ENCODE measurements around the gene SPOCK1.
"Not testable (repeated sequence)": the region's sequence is repeated elsewhere in the genome, so short reads cannot be mapped to it uniquely, and the experiment has no call there.

The SPOCK1 gene

DNA sequence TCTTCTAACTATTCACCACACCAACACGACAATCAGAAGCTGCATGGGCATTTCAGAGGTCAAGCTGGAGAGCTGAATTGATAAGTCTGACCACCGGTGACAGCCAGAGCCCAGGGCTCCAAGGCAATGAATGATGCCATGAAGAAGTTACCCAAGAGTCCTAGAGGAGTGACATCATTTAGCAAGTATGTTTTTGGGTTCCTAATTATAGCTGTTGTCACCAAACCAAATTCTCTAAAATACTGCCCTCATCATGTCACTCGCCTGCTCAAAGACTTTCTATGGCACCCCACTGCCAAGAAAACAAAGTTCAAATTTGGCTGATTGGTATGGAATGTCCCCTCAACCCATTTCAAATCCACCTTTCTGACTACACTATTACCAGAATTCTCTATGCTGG, 235.1 kb downstream of the SPOCK1 start:
- DNase-seq (ENCODE audit: low read depth) = no peak
- no peak overlapping the region for H3K4me3 ChIP-seq (ENCODE audit: low read depth, low read length)
- TF ChIP-seq, protein P1, sequence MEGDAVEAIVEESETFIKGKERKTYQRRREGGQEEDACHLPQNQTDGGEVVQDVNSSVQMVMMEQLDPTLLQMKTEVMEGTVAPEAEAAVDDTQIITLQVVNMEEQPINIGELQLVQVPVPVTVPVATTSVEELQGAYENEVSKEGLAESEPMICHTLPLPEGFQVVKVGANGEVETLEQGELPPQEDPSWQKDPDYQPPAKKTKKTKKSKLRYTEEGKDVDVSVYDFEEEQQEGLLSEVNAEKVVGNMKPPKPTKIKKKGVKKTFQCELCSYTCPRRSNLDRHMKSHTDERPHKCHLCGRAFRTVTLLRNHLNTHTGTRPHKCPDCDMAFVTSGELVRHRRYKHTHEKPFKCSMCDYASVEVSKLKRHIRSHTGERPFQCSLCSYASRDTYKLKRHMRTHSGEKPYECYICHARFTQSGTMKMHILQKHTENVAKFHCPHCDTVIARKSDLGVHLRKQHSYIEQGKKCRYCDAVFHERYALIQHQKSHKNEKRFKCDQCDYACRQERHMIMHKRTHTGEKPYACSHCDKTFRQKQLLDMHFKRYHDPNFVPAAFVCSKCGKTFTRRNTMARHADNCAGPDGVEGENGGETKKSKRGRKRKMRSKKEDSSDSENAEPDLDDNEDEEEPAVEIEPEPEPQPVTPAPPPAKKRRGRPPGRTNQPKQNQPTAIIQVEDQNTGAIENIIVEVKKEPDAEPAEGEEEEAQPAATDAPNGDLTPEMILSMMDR (IDR thresholded peaks at IDR 0.05; ENCODE audit: control insufficient read depth, extremely low read depth, insufficient read depth) = no peak

DNA sequence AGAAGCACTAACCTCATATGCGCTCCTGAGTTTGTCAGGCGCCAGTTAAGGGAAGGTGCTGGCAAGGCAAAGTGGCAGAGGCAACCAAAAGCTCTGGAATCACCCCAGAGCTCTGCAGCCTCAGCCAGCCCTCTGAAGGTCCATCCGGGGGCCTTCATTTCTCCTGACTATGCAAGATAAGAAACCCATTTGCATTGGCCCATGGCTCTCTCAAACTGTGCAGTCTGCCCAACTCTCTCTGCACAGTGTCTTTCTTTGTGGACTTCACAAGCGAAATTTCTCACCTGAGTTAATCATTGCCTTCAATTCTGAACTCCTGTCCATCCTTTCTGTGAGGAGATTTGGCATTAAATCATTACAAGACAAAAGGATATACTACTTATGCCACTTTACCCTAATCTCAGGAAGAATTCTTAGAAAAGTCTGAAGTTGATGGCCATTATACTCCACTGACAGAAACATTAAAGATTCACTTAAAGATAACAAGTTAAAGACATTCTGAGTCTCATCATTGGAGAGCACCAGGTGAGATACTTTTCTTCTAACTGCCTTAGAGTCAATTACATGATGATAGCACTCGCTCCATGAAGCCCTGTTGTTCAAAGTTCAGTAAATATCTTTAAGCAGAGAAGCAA, 235.6 kb downstream of the SPOCK1 start:
- no peak overlapping the region for H3K4me3 ChIP-seq (ENCODE audit: low read depth, low read length)
- DNase-seq (ENCODE audit: low read depth) = no peak
- TF ChIP-seq, protein P1 (IDR thresholded peaks at IDR 0.05; ENCODE audit: control insufficient read depth, extremely low read depth, insufficient read depth) = no peak

DNA sequence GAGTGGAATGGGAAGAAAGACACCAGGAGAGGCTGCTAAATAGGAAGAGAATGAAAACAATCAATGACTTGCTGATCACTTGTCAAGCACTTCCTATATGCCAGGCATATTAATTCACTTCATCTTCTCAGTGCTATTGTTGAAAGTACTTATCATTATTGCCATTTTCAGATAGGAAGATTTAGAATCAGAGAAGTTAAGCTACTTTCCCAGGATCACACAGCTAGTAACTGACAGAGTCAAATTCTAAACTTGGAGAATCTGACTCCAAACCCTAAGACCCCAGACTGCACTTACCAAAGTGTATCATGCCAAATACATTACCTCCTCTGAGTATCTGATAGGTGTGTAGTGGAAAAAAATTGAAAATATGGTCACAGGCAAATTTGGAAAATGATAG, 236.3 kb downstream of the SPOCK1 start:
- TF ChIP-seq, protein P1 (IDR thresholded peaks at IDR 0.05; ENCODE audit: control insufficient read depth, extremely low read depth, insufficient read depth) = no peak
- H3K4me3 ChIP-seq (ENCODE audit: low read depth, low read length) = no peak overlapping the region
- no peak for DNase-seq (ENCODE audit: low read depth)

DNA sequence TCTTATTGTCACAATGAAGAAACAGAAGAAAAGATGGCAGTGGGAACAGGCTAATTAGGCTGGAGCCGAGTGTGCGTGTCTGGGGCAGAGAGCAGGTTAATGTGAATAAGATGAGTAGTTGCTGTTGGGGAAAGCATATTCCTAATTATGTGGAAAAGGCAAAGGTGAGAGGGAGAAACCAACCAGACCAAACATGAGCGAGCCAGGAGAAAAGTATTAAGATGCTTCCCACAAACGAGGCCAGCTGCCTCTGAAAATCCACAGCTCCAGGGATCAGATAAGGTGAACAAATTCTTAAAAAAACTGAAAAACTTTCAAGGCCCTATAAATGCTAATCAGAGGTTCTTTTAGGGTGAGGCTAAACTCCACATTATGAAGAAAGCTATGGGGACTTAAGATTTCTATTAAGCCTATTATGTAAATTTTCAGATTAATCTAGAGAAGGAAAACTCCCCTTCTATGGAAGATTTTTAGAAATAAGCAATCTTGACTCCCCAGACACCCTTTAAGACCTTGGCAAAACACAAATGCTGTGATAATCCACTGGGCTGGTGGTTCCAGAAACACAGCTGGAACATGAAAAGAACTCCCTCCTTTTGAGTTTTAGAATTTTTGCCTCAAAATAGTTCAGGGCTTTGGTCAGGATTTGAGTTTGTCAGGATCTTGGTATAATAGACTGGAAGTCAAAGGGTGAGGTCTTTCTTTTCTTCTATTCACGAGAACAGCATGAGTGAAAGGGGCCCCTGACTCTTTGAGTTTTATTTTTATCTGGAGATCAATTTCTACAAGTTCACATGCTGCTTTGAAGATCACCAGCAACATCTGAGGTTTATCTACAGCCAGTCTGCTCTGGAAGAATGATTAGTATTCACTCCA, 238.1 kb downstream of the SPOCK1 start:
- DNase-seq (ENCODE audit: low read depth) = no peak
- TF ChIP-seq, protein P1 (IDR thresholded peaks at IDR 0.05; ENCODE audit: control insufficient read depth, extremely low read depth, insufficient read depth) = no peak
- no peak overlapping the region for H3K4me3 ChIP-seq (ENCODE audit: low read depth, low read length)

DNA sequence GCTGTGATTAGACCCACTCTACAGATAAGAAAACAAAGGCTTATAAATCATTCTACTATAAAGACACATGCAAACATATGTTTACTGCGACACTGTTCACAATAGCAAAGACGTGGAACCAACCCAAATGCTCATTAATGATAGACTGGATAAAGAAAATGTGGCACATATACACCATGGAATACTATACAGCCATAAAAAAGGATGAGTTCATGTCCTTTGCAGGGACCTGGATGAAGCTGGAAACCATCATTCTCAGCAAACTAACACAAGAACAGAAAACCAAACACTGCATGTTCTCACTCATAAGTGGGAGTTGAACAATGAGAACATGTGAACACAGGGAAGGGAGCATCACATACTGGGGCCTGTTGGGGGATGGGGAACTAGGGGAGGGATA, 240.0 kb downstream of the SPOCK1 start:
- not testable (repeated sequence) for DNase-seq (ENCODE audit: low read depth); H3K4me3 ChIP-seq (ENCODE audit: low read depth, low read length)

DNA sequence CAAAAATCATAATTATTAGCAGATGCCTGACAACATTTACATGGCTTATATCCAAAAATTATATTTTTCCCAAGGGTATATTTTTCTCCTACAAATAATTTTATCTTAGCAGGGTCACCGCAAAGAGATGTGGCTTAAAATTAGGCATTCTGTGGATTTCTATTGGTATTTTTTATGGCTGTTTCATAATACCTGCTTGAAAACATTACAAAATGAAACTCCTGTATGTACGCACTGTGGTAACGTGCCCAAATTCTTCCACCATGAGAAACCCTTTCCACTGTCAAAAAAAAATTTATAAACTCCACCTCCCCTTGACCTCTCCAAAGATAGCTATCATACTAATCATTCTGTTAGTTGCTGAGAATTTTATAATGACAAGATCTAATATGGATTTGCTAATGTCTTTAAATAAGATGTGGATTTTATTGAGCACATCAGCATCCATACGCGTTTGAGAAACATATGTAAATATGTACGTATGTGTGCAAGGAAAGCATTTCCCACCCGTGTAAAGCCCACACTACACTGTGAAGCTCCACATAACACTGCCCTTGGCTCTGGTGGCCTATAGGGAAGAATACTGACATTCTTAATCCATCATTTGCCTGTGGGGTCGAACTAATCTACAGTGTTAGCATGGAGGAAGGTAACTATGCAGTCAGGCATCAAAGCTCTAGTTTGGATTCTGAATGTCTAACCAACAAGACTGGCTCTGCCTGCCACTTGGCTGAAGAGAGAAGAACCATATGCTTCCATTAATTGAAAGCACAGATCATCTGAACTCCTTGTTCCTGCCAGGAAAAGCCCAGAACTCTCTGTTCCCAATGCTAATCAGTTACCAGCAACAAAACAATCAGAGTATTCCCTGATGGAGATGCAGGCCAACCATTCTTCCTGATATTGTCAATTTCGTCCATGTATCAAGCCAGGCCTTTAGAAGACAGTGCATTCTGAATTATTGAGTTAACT, 244.7 kb downstream of the SPOCK1 start:
- no peak for DNase-seq (ENCODE audit: low read depth)
- no peak overlapping the region for H3K4me3 ChIP-seq (ENCODE audit: low read depth, low read length)
- TF ChIP-seq, protein P1 (IDR thresholded peaks at IDR 0.05; ENCODE audit: control insufficient read depth, extremely low read depth, insufficient read depth) = no peak

DNA sequence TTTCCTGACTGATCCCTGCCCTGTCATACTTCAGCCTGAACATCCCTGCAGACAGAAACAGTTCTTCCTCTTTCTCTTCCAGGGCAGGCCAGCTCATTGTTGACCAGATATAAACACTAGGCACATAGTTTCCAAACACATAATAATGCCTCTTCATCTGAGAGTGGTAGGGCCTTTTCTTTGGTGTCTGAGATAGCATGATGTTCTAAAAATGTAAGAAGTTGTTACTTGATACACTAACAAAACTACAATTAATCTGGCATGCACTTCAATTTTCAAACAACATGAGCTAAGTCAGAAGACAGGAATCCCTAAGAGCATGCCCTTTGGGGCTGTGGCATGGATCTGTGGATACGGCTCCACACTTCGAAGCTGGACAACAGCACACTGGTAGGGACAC, 246.6 kb downstream of the SPOCK1 start:
- TF ChIP-seq, protein P1 (IDR thresholded peaks at IDR 0.05; ENCODE audit: control insufficient read depth, extremely low read depth, insufficient read depth) = no peak
- no peak for DNase-seq (ENCODE audit: low read depth)
- H3K4me3 ChIP-seq (ENCODE audit: low read depth, low read length) = no peak overlapping the region
